ENCODE results near the gene SYT5. TPM values are rescaled to one million over a fixed set of nuclear protein-coding genes. Genes with fewer than 3 reads are reported as not detected.
"Not testable (repeated sequence)": the region's sequence is repeated elsewhere in the genome, so short reads cannot be mapped to it uniquely, and the experiment has no call there.

SYT5 gene
- total RNA-seq, 2 donors from 2014 or later = not detected

DNA sequence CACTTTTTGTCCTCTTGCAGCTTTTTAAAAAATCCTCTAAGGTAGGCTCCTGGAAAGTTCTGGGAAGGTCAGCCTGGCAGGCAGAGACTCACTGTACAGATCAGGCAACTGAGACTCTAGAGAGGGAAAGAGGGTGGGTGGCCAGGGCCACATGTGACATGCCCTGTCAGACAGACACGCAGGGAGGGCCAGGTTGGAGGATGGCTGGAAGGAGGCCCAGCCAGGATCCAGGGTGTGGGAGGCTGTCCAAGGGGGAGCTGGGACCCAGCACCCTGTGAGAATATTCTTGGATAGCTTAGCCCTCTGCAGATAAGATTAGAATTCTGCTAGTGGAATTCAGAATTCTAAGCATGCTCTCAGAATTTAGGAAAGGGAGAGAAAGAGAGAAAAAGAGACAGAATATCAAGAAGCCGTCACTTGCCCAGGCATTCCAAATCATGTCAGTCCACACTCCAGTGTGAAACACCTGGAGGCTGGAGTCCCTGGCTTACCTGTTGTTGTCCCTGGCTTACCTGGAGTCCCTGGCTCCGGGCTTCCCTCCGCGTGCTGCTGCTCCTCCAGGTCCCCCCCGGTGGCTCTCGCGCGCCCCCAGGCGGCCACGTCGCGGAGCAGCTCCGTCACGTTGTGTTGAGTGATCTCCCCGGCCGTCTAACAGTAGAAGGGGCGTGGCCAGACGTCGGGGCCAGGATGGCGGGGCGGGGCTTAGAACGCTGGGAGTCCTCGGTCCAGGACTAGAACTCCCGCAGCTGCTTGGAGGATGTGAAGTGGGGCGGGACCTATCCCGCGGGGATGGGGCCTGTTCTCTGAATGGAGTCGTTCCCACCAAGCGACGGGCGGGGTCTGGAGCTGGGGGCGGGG lies 19.7 kb downstream of the SYT5 start:
- Mint-ChIP-seq H3K36me3 (peaks cover 0 to 9% of the 10 kb centered on the region in 2 donors), H3K27ac (peak overlapping the region in 1 of 2 donors; percentile 46), H3K9me3 (no peaks in the 10 kb centered on the region)
- ATAC-seq (peak; percentile 96 to 98), DNase-seq (ENCODE audit: low spot score in 2 of 2) (peak; percentile 86 to 97)

DNA sequence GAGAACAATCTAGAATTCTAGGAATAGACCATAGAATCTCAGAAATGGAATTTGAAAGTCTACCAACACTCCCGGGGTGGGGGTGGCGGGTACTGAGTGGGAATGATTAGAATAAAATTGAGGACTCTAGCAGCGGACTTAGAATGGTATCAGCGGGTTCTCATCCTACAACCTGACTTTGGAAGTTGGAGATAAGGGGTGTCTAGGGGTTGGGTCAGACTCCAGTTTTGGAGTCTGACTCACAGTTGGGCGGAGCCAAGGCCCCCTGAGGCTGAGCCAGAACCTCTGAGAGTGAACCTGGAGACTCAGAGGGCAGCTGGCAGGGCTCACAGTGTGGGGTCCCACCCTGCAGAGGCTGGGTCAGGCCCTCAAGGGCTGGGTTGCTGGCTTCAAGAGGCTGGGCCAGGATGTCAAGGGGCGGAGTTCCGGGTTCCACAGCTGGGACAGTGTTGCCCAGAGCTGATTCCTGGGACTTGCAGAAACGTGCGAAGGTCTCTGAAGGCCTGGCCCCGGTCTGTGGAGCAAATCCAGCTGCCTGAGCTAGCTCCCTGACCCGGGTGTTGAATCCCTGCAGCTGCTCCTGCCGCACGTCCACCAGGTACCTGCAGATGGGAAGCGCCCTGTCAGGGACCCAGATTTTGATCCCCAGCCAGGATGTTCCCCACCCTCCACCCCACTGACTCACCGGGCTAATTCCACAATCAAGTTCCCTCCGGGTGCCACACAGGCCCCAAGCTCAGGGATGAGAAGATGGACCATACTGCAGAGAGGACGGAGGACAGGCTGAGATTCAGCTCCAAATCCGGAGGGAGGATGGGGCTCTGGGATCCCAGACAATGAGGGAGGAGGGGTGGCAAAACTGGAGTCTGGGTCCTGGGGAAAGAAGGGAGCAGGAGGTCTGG lies 21.0 kb downstream of the SYT5 start:
- ATAC-seq (no peak), DNase-seq (ENCODE audit: low spot score in 2 of 2) (no peak)
- Mint-ChIP-seq H3K9me3 (peaks cover 0 to 5% of the 10 kb centered on the region in 2 donors), H3K36me3 (peaks cover 0 to 11% of the 10 kb centered on the region in 2 donors), H3K27ac (no peak overlapping the region)

DNA sequence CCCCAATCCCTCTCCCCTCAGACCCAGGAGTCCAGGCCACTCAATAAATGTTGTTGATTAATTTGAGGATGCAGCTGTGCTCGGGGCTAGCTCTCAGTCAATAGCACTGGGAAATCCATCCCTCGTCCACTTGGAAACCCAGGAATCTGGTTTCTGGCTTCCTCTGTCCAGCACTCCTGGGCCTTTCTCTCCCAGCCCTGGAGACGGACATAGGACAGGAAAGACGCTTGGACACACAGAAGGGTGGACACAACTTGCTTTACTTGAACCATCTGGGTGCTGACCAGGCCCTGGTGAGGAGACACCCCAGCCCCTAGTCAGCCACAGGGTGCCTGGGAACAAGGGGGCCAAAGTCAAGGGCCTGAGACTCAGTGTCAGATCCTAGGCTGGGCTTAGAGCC lies 21.7 kb downstream of the SYT5 start:
- H3K27ac Mint-ChIP-seq = no peak overlapping the region
- ATAC-seq (no peak), DNase-seq (ENCODE audit: low spot score in 2 of 2) (no peak)
- H3K9me3 Mint-ChIP-seq = peaks cover 5% of the 10 kb centered on the region in 2 donors
- peaks cover 0 to 16% of the 10 kb centered on the region in 2 donors for H3K36me3 Mint-ChIP-seq

DNA sequence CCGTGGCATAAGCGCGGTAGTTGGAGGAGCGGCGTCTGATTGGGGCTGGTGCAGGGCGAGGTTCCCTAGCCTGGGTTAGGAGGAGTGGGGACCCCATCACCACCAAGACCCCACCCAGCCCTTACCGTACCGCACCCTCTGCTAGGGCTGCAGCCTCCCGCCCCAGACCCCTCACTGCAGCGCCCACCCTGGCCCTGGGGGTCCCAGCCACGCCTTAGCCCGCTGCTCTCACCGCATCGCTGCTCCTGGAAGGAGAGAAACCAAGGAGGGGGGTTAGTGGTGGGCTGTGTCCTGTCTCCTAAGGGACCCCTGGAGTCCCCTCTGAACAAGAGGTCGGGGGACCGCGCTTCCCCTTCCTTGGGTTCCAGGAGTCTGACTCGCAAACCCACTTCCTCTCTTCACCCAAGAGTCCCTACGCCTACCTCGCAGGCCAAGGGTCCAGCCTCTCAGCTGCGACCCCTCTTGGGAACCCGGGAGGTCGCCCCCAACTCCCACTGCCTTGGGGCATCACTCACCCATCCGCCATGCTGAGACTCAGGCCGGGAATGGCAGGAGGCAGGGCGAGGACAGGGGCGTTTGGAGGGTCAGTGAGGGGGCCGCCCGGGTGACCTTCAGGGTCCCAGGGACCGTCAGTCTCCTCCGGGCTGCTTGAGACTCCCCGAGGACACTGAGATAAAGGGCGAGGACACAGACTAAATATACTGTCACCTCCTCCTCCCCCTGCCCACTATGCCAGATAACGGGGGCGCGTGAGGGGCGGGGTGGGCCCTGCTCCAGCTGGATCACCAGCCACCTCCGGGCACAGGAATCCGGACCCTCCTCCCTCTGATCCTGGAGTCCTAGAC lies 22.8 kb downstream of the SYT5 start, which contains the start of gene TNNI3:
Gene TNNI3 (minus strand): TSS at position 669 of the 845 bp plus-strand sequence. CDS start 143 bp downstream, at position 526.
- ATAC-seq = no peak
- no peak for DNase-seq (ENCODE audit: low spot score in 2 of 2)
- no peak within 1 kb of the TSS for H3K27ac Mint-ChIP-seq
- H3K36me3 Mint-ChIP-seq = peaks cover 0 to 17% of the 10 kb centered on the region in 2 donors
- peaks cover 7 to 10% of the 10 kb centered on the region in 2 donors for H3K9me3 Mint-ChIP-seq

DNA sequence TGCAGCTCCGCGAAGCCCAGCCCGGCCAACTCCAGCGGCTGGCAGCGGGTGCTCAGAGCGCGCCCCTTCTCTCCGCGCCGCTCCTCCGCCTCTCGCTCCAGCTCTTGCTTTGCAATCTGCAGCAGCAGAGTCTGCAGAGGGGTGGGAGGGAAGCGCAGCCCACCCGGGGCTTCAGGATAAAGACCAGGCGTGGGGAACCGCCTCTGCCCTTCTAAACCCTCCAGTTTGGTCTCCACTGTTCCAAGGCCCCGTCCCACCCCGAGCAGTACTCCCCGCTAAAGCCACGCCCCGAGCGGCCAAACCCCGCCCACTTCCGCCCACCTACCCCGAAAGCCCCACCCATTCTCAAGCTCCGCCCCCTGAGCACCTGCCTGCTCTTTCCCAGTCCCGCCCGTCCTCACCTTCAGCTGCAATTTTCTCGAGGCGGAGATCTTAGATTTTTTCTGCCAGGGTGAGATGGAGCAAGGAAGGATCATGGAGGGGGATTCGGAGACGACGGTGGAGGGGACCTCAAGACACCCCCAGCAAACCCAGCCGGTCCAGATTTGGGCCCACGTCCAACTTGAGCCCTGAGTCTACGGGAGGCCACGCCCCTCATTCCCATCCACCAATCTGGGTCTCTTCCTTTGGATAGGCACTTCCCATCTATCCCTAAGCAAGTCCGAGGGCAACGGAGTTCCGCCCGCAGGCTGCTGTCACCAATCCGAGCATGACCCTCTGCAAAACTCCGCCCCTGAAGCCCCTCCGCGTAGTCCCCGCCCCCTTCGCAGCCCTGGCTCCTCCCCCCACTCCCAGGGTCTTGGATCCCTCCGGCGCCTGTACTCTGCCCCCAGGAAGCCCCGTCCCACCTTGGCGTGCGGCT lies 23.7 kb downstream of the SYT5 start:
- DNase-seq (ENCODE audit: low spot score in 2 of 2) (peak in 1 of 2 donors; percentile 54), ATAC-seq (no peak)
- Mint-ChIP-seq H3K36me3 (peaks cover 0 to 25% of the 10 kb centered on the region in 2 donors), H3K9me3 (peaks cover 16 to 19% of the 10 kb centered on the region in 2 donors), H3K27ac (no peak overlapping the region)

DNA sequence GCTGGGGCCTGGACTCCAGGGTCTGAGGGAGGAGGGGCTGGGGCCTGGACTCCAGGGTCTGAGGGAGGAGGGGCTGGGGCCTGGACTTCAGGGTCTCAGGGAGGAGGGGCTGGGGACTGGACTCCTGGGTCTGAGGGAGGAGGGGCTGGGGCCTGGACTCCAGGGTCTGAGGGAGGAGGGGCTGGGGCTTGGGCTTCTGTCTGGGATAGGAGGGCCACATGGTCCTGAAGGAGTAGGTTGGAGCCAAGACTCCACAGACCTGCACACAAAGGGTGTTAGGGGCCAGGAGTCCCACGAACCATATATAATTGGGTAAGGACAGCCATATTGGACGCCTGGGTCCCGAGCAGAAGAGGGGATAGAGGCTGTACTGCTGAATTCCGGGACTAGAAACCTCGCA lies 24.3 kb downstream of the SYT5 start:
- DNase-seq (ENCODE audit: low spot score in 2 of 2) = not testable (repeated sequence)

DNA sequence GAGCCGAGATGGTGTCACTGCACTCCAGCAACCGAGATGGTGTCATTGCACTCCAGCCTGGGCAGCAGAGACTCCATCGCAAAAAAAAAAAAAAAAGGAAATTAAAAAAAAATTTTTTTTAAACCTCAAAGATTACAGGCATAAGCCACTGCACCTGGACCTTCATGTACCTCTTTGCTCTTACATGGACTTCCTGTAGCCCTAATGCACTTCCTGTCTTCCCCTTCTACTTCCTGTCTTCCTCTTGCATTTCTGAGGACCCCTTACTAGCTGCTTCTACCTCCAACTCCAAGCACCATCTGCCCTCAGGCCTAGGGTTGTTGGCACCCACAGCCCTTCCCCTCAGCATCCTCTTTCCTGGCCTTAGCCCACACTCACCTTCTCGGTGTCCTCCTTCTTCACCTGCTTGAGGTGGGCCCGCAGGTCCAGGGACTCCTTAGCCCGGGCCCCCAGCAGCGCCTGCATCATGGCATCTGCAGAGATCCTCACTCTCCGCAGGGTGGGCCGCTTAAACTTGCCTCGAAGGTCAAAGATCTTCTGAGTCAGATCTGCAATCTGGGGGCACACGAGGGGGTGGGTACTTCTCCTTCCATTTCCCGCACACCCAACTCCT lies 26.3 kb downstream of the SYT5 start:
- H3K9me3 Mint-ChIP-seq = peaks cover 18 to 21% of the 10 kb centered on the region in 2 donors
- H3K27ac Mint-ChIP-seq = peak overlapping the region; percentile 25 to 31

More for the DNA sequence above, 24.3 kb downstream of the SYT5 start:
- peaks cover 18 to 21% of the 10 kb centered on the region in 2 donors for H3K9me3 Mint-ChIP-seq
- peaks cover 0 to 26% of the 10 kb centered on the region in 2 donors for H3K36me3 Mint-ChIP-seq
- not testable (repeated sequence) for H3K27ac Mint-ChIP-seq, ATAC-seq

DNA sequence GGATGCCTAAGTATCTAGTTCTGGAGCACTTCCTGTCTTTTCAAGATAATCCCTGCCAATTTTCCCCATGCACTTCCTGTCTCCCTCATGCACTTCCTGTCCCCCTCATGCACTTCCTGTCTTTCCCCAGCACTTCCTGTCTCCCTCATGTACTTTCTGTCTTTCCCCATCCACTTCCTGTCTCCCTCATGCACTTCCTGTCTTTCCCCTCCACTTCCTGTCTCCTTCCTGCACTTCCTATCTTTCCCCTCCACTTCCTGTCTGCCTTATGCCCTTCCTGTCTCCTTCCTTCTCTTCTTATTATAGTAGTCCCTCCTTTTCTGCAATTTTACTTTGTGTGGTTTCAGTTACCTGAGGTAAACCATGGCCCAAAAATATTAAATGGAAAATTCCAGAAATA lies 28.1 kb downstream of the SYT5 start:
- DNase-seq (ENCODE audit: low spot score in 2 of 2) (no peak), ATAC-seq (no peak)
- peaks cover 0 to 26% of the 10 kb centered on the region in 2 donors for H3K36me3 Mint-ChIP-seq
- peak overlapping the region; percentile 1 to 61 for H3K27ac Mint-ChIP-seq
- peaks cover 18 to 21% of the 10 kb centered on the region in 2 donors for H3K9me3 Mint-ChIP-seq

More for the DNA sequence above, 26.3 kb downstream of the SYT5 start:
- ATAC-seq (no peak), DNase-seq (ENCODE audit: low spot score in 2 of 2) (no peak)
- peaks cover 0 to 26% of the 10 kb centered on the region in 2 donors for H3K36me3 Mint-ChIP-seq

DNA sequence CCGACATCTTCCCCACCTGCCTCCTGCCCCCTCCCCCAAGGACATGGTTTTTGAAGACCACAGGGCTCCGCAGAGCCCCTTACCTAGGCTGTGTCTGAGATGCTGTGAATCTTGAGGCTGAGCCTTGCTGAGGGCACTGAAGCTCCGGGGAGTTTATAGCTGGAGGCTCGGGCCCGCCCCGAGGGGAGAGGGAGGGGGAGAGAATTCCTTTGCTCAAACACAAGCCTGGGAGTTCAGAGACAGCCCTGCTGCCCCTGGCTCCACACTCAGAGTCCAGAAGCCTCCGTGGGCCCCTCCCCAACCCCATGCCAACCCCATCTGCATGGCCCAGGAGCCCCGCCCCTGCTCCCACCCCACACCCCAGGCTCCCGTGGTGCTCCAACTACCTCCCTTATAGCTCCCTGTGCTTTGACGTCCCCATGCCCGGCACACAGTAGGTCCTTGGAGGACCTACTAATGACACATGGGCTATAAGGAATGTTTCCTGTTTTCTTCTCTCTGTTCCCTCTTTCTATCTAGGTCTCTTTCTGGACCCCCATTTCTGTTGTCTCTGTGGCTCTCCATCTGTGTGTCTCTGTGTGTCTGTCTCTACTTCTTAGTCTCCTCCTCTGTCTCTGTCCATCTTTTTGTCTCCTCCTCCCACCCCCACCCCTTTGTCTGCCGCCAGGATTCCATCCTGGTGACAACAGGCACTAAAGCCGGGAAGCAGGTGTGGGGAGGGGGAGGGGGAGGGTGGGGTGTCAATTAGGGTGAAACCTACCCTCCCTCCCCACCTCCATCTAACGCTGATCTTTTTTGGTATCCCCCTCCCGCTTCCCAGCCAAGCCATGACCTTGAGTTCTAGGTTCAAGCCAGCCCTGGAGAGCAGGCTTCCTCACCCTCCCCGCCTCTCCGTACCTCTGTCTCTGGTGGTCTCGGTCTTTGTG lies 30.7 kb downstream of the SYT5 start, which contains the start of gene TNNT1:
Gene TNNT1 (minus strand): TSS at position 129 of the 926 bp plus-strand sequence. CDS start 2,049 bp downstream, outside the sequence.
- H3K9me3 Mint-ChIP-seq = peaks cover 18 to 19% of the 10 kb centered on the region in 2 donors
- no peak within 1 kb of the TSS for H3K27ac Mint-ChIP-seq
- peaks cover 0 to 17% of the 10 kb centered on the region in 2 donors for H3K36me3 Mint-ChIP-seq
- no peak for ATAC-seq
- DNase-seq (ENCODE audit: low spot score in 2 of 2) = no peak

DNA sequence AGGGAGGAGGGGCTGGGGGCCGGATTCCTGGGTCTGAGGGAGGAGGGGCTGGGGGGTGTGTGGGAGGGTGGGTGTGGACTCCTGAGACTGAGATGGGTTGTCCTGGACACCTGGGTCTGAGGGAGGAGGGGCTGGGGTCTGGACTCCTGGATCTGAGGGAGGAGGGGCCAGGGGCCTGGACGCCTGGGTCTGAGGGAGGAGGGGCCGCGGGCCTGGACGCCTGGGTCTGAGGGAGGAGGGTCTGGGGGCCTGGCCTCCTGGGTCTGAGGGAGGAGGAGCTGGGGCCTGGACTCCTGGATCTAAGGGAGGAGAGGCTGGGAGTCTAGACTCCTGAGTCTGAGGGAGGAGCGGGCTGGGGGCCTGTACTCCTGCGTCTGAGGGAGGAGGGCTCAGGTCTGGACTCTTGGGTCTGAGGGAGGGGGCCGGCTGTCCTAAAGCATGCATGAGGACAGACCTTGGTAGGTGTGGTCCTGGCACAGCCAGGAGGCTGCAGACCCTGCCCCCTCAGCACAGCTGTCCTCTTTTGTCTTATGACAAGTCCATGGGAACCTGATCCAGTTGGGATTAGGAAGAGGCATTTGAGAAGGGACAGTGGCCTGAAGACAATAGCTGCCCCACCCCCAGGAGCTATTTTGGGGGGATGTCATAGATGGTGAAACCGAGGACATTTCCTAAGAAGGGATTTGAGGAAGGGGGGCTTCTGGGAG lies 32.4 kb downstream of the SYT5 start:
- DNase-seq (ENCODE audit: low spot score in 2 of 2) = no peak
- ATAC-seq = no peak
- Mint-ChIP-seq H3K9me3 (peaks cover 12 to 13% of the 10 kb centered on the region in 2 donors), H3K36me3 (peaks cover 0 to 10% of the 10 kb centered on the region in 2 donors), H3K27ac (no peak overlapping the region)

DNA sequence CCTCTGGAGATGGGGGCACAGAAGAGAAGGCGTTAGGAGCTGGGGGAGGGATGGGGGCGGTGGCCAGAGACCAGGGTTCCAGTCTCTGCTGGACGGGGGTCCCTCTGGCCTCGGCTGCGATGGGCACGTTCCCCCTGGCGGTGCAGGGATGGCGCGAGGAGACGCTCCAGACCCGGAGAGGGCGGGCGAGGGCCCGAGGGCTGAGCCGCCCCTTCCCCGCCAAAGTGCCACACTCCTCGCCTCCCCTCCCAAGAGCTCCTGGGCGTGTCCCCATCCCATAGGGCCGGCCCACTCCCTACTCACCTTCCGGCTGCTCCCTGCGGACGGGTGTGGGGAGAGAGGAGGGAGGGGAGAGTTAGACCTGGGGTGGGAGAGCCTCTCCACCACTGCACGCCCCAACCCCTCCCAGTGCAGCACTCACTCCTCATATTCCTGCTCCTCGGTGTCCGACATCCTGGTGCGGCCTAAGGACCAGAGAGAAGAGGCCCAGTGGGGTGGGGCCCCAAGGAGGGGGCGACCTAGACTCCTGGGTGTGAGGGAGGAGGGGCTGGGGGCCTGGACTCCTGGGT lies 33.3 kb downstream of the SYT5 start:
- Mint-ChIP-seq H3K27ac (no peak overlapping the region), H3K36me3 (peaks cover 0 to 4% of the 10 kb centered on the region in 2 donors), H3K9me3 (peaks cover 5 to 6% of the 10 kb centered on the region in 2 donors)
- DNase-seq (ENCODE audit: low spot score in 2 of 2) (no peak), ATAC-seq (peak in 1 of 2 donors; percentile 54)

DNA sequence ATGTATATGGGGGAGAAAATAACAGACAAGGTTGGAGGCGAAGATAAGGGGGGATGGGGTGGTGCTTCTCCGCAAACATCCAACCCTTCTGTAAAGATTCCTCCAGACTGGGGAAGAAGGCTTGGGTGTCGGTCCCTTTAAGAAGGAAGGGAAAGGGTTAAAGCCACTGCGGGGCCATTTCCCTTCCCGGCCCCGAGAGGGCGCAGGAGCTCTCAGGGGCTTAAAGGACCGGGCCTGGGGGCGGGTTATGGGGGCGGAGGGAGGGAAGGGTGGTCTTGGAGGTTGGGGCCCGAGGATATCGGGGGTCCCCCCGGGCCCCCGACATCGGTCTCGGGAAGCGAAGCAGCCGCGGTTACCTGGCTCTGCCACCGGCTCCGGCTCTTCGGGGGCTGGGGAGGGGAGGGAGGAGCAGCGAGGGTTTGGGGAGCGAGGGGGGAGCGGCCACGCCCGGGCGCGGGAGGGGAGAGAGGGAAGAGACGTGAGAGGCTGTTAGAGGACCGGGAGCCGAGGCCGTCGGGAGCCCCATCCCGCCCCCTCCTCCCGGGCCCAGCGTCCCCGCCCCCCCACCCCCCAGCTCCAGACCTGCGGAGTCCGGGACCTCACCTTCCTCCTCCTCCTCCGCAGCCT lies 33.9 kb downstream of the SYT5 start:
- DNase-seq (ENCODE audit: low spot score in 2 of 2) (peak in 1 of 2 donors; percentile 41), ATAC-seq (peak in 1 of 2 donors; percentile 51)
- no peak overlapping the region for H3K27ac Mint-ChIP-seq
- H3K9me3 Mint-ChIP-seq = peaks cover 0 to under 1% of the 10 kb centered on the region in 2 donors
- H3K36me3 Mint-ChIP-seq = no peaks in the 10 kb centered on the region

Data from activated naive CD4-positive, alpha-beta T cell treated with anti-CD3 and anti-CD28 coated beads, Interleukin-2, amount 50 U/mL, for 72 hours (primary cell).